AG10803 (cell line): ENCODE measurements around the gene MAPKAP1.

Source experiments
- DNase-seq: peaks from one replicate; pipeline ENCODE4 v3.0.0; 2010; ENCODE audit warnings: low read depth
- H3K4me3 ChIP-seq: 2 replicates; pipeline ENCODE4 v1.5.1; 2011; ENCODE audit warnings: mild to moderate bottlenecking, low read length, control low read depth
- TF ChIP-seq, protein P1 (sequence below): conservative IDR thresholded peaks from 2 replicates; pipeline ENCODE4 v1.5.1; 2011; ENCODE audit warnings: mild to moderate bottlenecking, low read length, control low read depth, inconsistent platforms

MAPKAP1 gene

DNA sequence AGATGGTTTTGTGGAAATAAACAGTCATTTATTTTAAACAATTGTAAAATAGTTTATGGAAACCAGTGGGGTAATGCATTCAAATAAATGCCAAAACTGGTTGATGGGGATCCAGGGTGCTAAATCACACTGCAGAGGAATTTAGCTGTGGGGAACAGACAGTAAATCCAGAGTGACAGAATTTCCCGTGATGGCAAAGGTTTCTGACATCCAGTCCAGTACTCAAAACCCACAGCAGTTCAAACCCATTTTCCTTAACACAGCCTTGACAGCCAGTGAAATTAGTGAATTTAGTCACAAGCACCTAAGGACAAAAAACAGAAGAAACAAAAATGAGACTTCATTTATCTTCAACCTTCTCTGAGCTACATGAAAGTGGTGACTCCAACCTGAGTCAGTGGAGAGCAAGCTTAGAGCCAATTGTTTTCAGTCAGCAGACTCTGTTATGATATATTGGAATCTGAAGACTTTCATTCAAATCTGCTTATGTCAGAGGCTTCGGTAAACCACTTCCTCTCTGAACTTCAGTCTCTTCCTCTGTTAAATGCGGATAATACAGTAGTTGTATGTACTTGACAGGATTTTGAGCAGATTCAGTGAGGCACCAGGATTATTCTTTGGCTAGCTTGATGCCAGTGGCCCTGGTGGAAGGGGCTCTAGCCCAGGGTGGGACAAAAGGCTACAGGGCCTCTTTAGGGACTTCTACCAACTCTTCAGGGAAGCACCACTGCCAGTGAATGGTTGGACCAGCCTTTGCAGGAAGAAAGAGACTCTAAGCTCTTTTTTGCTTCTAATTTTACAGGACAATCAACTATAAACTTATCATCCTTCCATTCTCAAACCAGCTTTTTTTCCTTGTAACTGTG is 185.3 kb downstream of the MAPKAP1 start:
- TF ChIP-seq, protein P1, sequence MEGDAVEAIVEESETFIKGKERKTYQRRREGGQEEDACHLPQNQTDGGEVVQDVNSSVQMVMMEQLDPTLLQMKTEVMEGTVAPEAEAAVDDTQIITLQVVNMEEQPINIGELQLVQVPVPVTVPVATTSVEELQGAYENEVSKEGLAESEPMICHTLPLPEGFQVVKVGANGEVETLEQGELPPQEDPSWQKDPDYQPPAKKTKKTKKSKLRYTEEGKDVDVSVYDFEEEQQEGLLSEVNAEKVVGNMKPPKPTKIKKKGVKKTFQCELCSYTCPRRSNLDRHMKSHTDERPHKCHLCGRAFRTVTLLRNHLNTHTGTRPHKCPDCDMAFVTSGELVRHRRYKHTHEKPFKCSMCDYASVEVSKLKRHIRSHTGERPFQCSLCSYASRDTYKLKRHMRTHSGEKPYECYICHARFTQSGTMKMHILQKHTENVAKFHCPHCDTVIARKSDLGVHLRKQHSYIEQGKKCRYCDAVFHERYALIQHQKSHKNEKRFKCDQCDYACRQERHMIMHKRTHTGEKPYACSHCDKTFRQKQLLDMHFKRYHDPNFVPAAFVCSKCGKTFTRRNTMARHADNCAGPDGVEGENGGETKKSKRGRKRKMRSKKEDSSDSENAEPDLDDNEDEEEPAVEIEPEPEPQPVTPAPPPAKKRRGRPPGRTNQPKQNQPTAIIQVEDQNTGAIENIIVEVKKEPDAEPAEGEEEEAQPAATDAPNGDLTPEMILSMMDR, result no peak
- peak; percentile 94 for DNase-seq
- peak overlapping the region; percentile 18 for H3K4me3 ChIP-seq

DNA sequence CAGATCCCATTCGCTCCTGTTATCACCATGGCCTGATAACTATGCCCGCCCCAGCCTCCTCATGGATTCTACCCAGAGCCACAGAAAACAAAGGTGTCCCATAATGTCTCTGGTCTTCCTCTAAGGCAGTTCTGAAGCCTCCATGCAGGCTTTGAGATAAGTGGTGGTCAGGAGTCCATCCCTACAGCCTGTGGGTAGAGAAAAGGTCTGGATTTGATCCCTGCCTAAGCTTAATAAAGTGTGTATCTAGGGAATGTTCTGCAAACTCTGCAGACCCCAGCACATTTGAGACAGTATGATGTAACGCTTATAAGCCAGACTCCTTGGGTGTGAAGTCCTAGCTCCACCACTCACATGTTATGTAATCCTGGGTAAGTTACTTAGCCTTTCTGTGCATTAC is 187.3 kb downstream of the MAPKAP1 start:
- TF ChIP-seq, protein P1, result no peak
- DNase-seq, result no peak
- H3K4me3 ChIP-seq, result no peak overlapping the region

DNA sequence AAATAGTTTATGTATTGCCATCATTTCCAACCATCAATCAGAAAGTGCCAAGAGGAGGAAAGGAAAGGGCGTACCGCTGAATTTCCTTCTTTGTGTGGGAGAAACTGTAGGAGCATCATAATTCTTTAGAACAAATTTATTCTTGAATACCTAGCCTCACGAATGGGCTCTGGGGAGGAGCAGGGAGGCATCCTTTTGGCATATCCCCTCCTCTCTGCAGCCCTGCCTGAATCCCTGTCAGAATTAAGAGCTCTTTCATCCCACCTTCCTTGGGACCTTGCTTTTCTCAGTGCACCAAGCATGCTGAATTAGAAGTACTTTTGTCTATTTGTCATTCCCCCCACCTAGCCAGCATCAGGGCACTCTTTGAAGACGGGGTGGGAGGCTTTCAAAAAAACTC is 189.4 kb downstream of the MAPKAP1 start:
- DNase-seq, result no peak
- H3K4me3 ChIP-seq, result no peak overlapping the region
- TF ChIP-seq, protein P1, result no peak

DNA sequence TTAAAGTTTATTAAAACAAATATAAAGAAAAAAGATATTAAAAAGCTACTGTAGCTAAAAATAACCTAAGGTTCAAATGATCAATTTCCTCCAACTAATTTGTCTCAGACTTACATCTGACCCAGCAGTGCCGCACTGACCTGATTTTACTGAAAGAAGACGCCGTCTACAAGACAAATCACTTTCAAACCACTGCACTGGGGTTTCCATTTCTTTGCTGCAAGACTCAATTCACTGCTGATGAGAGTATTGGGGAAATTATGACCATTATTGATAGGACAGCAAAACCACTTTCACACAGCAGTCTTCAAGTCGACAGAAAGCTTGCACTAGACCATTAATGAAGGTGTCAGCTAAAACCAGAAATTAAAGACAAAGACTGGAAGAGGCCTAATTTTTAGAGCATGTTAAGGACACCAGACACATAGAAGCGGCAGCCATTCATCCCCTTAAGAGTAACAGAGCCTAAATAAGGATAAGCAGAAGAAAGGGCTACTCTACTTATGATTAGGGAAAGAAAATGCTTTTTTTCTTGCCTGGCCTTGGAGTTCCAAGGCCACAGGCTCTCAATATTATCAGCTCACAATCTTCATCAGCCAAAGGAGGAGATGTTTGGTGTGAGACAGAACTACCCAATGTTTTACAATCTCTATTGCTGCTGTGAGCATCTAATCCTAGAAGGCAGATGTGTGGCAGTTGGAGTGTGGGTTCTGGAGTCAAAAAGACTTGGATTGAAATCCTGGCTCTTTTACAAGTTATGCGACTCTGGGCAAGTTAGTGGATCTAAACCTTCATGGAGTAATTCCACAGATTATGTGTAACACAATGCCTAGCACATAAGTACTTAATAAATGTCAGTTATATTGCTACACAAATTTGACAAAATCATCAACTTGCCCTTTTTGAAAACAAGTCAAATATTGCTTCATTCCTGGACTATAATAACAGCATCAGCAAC is 190.7 kb downstream of the MAPKAP1 start:
- H3K4me3 ChIP-seq, result no peak overlapping the region
- DNase-seq, result peak; percentile 83
- TF ChIP-seq, protein P1, result no peak

DNA sequence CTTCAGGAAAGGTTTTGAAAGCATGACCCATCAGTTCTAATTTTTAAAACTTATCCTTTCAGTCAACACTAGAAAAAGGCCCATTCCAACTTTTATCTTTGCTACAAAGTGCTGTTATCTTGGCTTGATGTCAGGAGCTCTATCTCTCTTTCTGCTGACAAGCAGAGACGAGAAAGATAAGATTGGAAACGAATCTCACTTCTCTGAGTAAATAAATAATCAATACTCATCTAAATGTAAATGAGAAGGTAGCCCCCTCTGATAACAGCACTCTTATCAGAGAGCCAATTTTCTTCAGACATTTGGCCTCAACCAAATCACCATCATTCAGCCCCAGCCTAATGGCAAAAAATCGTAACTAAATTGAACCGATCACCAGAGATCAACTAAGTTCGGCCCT is 191.7 kb downstream of the MAPKAP1 start:
- H3K4me3 ChIP-seq, result no peak overlapping the region
- DNase-seq, result no peak
- TF ChIP-seq, protein P1, result no peak

DNA sequence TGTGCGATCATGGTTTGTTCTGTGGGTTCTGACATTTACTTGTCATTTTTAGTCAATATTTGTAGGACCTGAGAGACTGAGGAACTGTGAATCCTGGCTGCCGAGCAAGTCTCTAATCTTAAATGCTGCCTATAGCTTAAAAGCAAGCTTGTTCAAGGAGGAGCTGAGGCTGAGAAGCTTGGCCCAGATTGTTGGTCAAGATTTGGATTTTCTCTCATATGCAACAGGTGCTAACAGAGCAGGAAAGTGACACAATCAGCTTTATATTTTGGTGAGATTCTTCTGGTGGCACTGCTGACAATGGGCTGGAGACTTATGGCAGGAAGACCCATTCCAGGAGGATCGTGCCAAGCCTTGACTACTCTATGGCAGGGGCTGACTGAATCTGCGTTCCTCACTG is 192.5 kb downstream of the MAPKAP1 start:
- TF ChIP-seq, protein P1, result no peak
- no peak for DNase-seq
- H3K4me3 ChIP-seq, result no peak overlapping the region
